ENCODE results near the gene PGC. TPM values are rescaled to one million over a fixed set of nuclear protein-coding genes. Genes with fewer than 3 reads are reported as not detected.

PGC gene
- total and polyA plus RNA-seq, 9 of the 15 experiments (the other 6 are each of a cell fraction or from before 2014, with no cell fraction given): 0.17 to 0.40 TPM; not detected in 7

DNA sequence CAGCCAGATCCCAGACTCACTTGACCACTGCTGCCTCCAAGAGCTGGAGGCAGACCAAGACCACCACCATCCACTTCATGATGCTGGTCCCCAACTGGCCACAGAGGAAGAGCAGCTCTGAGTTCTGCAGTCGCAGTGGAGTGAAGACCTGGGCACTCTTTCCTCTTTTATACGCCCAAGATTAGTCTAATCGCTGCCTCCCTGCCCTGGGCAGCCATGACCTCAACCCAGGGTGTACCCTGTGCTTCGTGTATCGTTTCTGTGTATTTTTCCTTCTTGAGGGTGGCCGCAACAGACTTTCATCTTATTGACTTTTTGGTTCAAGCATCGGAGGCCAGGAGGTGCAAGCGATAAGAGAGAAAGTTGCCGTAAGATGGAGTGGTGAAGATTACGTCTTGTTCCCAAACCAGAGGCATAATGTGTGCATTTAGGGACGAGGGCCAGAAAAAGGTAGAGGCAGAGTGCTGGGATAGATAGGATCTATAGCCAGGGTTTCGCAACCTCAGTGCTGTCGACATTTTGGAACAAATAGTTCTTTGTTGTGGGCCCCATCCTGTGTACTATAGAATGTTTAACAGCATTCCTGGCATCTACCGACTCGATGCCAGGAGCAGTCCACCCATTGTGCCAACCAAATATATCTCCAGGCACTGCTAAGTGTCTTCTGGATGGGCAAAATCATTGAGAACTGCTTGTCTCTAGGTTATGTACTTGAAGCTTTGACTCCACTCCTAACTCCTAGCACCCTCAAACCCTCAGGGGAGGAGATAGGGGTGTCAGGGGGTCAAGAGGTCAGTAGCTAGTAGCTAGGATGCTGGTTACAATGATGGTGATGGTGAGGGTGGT is at the start of gene PGC (continued):
- TF ChIP-seq BRCA1 (IDR thresholded peaks at IDR 0.05): no peak
- no peak for TF ChIP-seq BRCA1 (CRISPR knock-in tag; IDR thresholded peaks at IDR 0.05)
- TF ChIP-seq, protein P1, sequence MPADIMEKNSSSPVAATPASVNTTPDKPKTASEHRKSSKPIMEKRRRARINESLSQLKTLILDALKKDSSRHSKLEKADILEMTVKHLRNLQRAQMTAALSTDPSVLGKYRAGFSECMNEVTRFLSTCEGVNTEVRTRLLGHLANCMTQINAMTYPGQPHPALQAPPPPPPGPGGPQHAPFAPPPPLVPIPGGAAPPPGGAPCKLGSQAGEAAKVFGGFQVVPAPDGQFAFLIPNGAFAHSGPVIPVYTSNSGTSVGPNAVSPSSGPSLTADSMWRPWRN (IDR thresholded peaks at IDR 0.05; ENCODE audit: low read depth): peak; percentile 72; the same call in 1 of the 2 replicates
- TF ChIP-seq ZNF134 (CRISPR knock-in tag; conservative IDR thresholded peaks at IDR 0.05): no peak
- TF ChIP-seq SRF (CRISPR knock-in tag; IDR thresholded peaks at IDR 0.05): peak in 1 of 2 experiments; percentile 68; a peak in 1 of 4 replicates
- no peak for TF ChIP-seq NFRKB (IDR thresholded peaks at IDR 0.05; ENCODE audit: low read depth)
- TF ChIP-seq, protein P2, sequence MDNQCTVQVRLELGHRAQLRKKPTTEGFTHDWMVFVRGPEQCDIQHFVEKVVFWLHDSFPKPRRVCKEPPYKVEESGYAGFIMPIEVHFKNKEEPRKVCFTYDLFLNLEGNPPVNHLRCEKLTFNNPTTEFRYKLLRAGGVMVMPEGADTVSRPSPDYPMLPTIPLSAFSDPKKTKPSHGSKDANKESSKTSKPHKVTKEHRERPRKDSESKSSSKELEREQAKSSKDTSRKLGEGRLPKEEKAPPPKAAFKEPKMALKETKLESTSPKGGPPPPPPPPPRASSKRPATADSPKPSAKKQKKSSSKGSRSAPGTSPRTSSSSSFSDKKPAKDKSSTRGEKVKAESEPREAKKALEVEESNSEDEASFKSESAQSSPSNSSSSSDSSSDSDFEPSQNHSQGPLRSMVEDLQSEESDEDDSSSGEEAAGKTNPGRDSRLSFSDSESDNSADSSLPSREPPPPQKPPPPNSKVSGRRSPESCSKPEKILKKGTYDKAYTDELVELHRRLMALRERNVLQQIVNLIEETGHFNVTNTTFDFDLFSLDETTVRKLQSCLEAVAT (IDR thresholded peaks at IDR 0.05): no peak
- TF ChIP-seq TRIM25 (IDR thresholded peaks at IDR 0.05; ENCODE audit: borderline replicate concordance): no peak
- peak; percentile 59 for TF ChIP-seq L3MBTL2 (IDR thresholded peaks at IDR 0.05)
- TF ChIP-seq ZNF133 (CRISPR knock-in tag; IDR thresholded peaks at IDR 0.05): no peak
- TF ChIP-seq ARID2 (IDR thresholded peaks at IDR 0.05): no peak
- TF ChIP-seq, protein P3, sequence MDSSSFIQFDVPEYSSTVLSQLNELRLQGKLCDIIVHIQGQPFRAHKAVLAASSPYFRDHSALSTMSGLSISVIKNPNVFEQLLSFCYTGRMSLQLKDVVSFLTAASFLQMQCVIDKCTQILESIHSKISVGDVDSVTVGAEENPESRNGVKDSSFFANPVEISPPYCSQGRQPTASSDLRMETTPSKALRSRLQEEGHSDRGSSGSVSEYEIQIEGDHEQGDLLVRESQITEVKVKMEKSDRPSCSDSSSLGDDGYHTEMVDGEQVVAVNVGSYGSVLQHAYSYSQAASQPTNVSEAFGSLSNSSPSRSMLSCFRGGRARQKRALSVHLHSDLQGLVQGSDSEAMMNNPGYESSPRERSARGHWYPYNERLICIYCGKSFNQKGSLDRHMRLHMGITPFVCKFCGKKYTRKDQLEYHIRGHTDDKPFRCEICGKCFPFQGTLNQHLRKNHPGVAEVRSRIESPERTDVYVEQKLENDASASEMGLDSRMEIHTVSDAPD (CRISPR knock-in tag; IDR thresholded peaks at IDR 0.05): no peak
- TF ChIP-seq TEAD2 (tag; IDR thresholded peaks at IDR 0.05): no peak
- no peak for TF ChIP-seq ZNF253 (CRISPR knock-in tag; conservative IDR thresholded peaks at IDR 0.05)
- TF ChIP-seq FOXJ3 (CRISPR knock-in tag; IDR thresholded peaks at IDR 0.05): no peak
- no peak for TF ChIP-seq CCAR2 (IDR thresholded peaks at IDR 0.05; ENCODE audit: low read depth, low read length)
- TF ChIP-seq SFPQ (IDR thresholded peaks at IDR 0.05; ENCODE audit: low read depth, low read length): no peak
- no peak for TF ChIP-seq ZNF764 (CRISPR knock-in tag; IDR thresholded peaks at IDR 0.05; ENCODE audit: low read depth)
- no peak for TF ChIP-seq SMARCA5 (IDR thresholded peaks at IDR 0.05)
- TF ChIP-seq CREB5 (CRISPR knock-in tag; IDR thresholded peaks at IDR 0.05): no peak
